GM19099 (cell line): ENCODE results near the gene PCDH19.

ENCODE experiments used
- POLR2A ChIP-seq: IDR thresholded peaks from 3 replicates; pipeline ENCODE4 v1.6.1; 2011; ENCODE audit warnings: low read depth; ENCODE audit not compliant: insufficient read length; ENCODE audit errors: extremely low read depth

PCDH19 gene

GRCh38 chrX:100277231-100277630 is 132.8 kb downstream of the PCDH19 start:
- no peak for TF ChIP-seq POLR2A

- TF ChIP-seq POLR2A: no peak
Measured at GRCh38 chrX:100274916-100275315, 135.2 kb downstream of the PCDH19 start.

- no peak for TF ChIP-seq POLR2A
Measured at GRCh38 chrX:100265179-100265578, 144.9 kb downstream of the PCDH19 start.

GRCh38 chrX:100264200-100264599 is 145.9 kb downstream of the PCDH19 start:
- no peak for TF ChIP-seq POLR2A

GRCh38 chrX:100263650-100264049 is 146.4 kb downstream of the PCDH19 start:
- no peak for TF ChIP-seq POLR2A

- no peak for TF ChIP-seq POLR2A
Measured at GRCh38 chrX:100248885-100249493, 161.1 kb downstream of the PCDH19 start.

GRCh38 chrX:100247826-100248225 is 162.2 kb downstream of the PCDH19 start:
- no peak for TF ChIP-seq POLR2A

- TF ChIP-seq POLR2A: no peak
Measured at GRCh38 chrX:100244681-100245080, 165.4 kb downstream of the PCDH19 start.
